Activated CD4-positive, alpha-beta memory T cell treated with anti-CD3 and anti-CD28 coated beads for 36 hours (primary cell): Measurements from ENCODE around the gene MIPEP. TPM values are rescaled to one million over a fixed set of nuclear protein-coding genes. Genes with fewer than 3 reads are reported as not detected.

Experiments
- CTCF ChIA-PET: fragments of 350-600 bp; sonication (Branson Sonifier 250); formaldehyde crosslinking; loops from one replicate; lab custom pipeline; 2021; ENCODE audit warnings: antibody characterized with exemption, inconsistent platforms; lab: Charles Lee
- POLR2A ChIA-PET: fragments of 350-600 bp; sonication (Branson Sonifier 250); formaldehyde crosslinking; loops from one replicate; lab custom pipeline; 2021; ENCODE audit warnings: antibody characterized with exemption; lab: Charles Lee
- DNase-seq: peaks from one replicate; pipeline ENCODE4 v3.0.0-alpha.2; 2020
- H3K27ac Mint-ChIP-seq: one replicate; pipeline ENCODE4 v1.8.0; 2021; ENCODE audit warnings: mixed read lengths
- H3K27me3 Mint-ChIP-seq: one replicate; pipeline ENCODE4 v1.8.0; 2021; ENCODE audit warnings: mixed read lengths
- H3K36me3 Mint-ChIP-seq: one replicate; pipeline ENCODE4 v1.8.0; 2021; ENCODE audit warnings: mixed read lengths
- H3K4me1 Mint-ChIP-seq: one replicate; pipeline ENCODE4 v1.8.0; 2021; ENCODE audit warnings: low read depth, mixed read lengths
- H3K4me3 Mint-ChIP-seq: one replicate; pipeline ENCODE4 v1.8.0; 2021; ENCODE audit warnings: mild to moderate bottlenecking, mixed read lengths
- H3K9me3 Mint-ChIP-seq: one replicate; pipeline ENCODE4 v1.8.0; 2021; ENCODE audit warnings: mixed read lengths
- intact Hi-C: fragments of 100-400 bp; cut with micrococcal nuclease; formaldehyde crosslinking; loops from one replicate; pipeline ENCODE4 v1.15.1; 2023
- total RNA-seq, 2 experiments: library from RNA; stranded (reverse); gene quantifications; one replicate each; pipeline ENCODE4 v1.2.3, GENCODE V29; 2021

Gene MIPEP
- total RNA-seq, 2 experiments from 2014 or later: 16.6 to 16.7 TPM

DNA sequence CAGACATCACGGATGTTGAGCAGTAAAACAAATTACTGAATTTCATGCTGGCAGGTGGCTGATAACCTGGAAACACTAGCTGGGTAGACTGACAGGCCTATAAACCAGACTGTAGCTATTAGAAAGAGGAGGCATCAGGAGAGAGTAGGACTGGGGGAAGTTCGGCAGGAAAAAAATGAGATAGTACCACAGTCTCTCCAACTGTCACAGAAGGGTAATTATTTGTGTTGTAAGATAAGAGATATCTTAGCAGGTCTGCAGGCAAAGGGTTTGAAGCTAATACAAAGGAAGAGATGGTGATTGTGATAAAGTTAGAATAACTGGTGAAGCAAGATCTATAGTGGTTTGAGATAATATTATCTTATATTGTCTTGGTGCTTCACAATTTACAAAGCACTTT lies 41.7 kb downstream of the MIPEP start:
- Mint-ChIP-seq H3K9me3 (no peaks in the 10 kb centered on the region), H3K36me3 (peaks cover 2% of the 10 kb centered on the region), H3K4me3 (no peak overlapping the region), H3K27ac (no peak overlapping the region), H3K27me3 (no peaks in the 10 kb centered on the region), H3K4me1 (peaks cover 4% of the 10 kb centered on the region)
- intact Hi-C loops: no loop called here
- CTCF ChIA-PET: interaction anchor here (0.9 kb wide), 1 partner anchor 25 kb away, joined by 3 read pairs; no protein-coding TSS in a partner anchor
- DNase-seq: no peak
- POLR2A ChIA-PET: interaction anchor here (0.6 kb wide), 1 partner anchor 37 kb away, joined by 3 read pairs; no protein-coding TSS in a partner anchor

- Mint-ChIP-seq H3K4me3 (no peak overlapping the region), H3K4me1 (peaks cover 4% of the 10 kb centered on the region), H3K36me3 (peaks cover 5% of the 10 kb centered on the region), H3K27ac (no peak overlapping the region), H3K27me3 (no peaks in the 10 kb centered on the region), H3K9me3 (no peaks in the 10 kb centered on the region)
- intact Hi-C loops: no loop called here
- CTCF ChIA-PET: no interaction called here
- POLR2A ChIA-PET: no interaction called here
- no peak for DNase-seq
Observed at GRCh38 chr13:23845105-23845725, 44.0 kb downstream of the MIPEP start.

- Mint-ChIP-seq H3K27ac (no peak overlapping the region), H3K36me3 (peaks cover 5% of the 10 kb centered on the region), H3K4me3 (no peak overlapping the region), H3K9me3 (no peaks in the 10 kb centered on the region), H3K4me1 (peaks cover 4% of the 10 kb centered on the region), H3K27me3 (no peaks in the 10 kb centered on the region)
- intact Hi-C loops: no loop called here
- ChIA-PET CTCF (interaction anchor here (0.7 kb wide), 1 partner anchor 371 kb away, joined by 3 read pairs; no protein-coding TSS in a partner anchor), POLR2A (no interaction called here)
- no peak for DNase-seq
Observed at GRCh38 chr13:23844132-23844531, 45.1 kb downstream of the MIPEP start.

DNA sequence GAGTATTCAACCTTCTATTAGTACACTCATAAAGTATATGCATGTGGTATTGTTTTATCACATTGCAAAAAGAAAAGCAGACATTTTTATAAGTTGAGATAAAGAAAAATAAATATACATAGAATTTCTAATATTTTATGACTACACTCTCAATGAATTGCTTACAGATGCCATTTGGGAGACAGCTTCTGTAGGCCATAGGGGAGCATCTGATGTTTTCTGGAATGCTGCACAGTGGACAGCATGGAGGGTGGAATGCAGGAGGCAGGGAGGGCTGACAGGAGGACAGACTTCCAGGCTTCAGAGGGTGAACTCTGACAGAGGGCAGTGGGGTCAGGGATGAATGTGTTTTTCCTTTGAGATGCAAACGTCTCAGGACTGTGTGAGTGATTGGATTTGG lies 45.8 kb downstream of the MIPEP start:
- intact Hi-C loops: no loop called here
- no peak overlapping the region for H3K4me3 Mint-ChIP-seq
- no peaks in the 10 kb centered on the region for H3K27me3 Mint-ChIP-seq
- H3K27ac Mint-ChIP-seq: no peak overlapping the region
- H3K9me3 Mint-ChIP-seq: no peaks in the 10 kb centered on the region
- ChIA-PET POLR2A (no interaction called here), CTCF (no interaction called here)
- peaks cover 5% of the 10 kb centered on the region for H3K36me3 Mint-ChIP-seq
- peaks cover 4% of the 10 kb centered on the region for H3K4me1 Mint-ChIP-seq
- no peak for DNase-seq

DNA sequence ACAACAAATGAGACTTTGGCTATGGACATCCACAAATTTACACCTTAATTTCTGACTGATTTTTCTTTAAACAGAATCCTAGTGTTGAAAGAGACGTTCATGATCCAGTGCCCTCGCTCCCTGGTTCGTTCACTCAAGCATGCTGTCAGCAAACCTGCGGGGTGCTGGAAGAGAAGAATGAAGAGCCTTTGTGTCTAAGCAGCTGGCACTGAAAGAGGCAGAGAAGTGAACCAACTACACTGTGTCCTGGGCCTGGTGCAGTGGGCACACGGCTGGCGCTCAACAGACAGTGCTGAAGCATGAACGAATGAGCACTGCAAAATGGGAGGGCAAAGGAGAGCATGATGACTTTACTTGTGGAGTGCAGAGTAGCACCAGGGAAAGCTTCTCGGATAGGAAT lies 46.8 kb downstream of the MIPEP start:
- Mint-ChIP-seq H3K4me1 (peaks cover 4% of the 10 kb centered on the region), H3K9me3 (no peaks in the 10 kb centered on the region), H3K27me3 (no peaks in the 10 kb centered on the region), H3K36me3 (peaks cover 7% of the 10 kb centered on the region), H3K4me3 (no peak overlapping the region), H3K27ac (no peak overlapping the region)
- intact Hi-C loops: no loop called here
- ChIA-PET POLR2A (no interaction called here), CTCF (no interaction called here)
- no peak for DNase-seq

GRCh38 chr13:23833733-23834611 lies 55.2 kb downstream of the MIPEP start:
- H3K9me3 Mint-ChIP-seq: no peaks in the 10 kb centered on the region
- H3K36me3 Mint-ChIP-seq: peaks cover 16% of the 10 kb centered on the region
- ChIA-PET POLR2A (no interaction called here), CTCF (no interaction called here)
- intact Hi-C loops: no loop called here
- no peak overlapping the region for H3K4me3 Mint-ChIP-seq
- no peak for DNase-seq
- H3K27me3 Mint-ChIP-seq: no peaks in the 10 kb centered on the region
- H3K4me1 Mint-ChIP-seq: no peaks in the 10 kb centered on the region
- no peak overlapping the region for H3K27ac Mint-ChIP-seq

DNA sequence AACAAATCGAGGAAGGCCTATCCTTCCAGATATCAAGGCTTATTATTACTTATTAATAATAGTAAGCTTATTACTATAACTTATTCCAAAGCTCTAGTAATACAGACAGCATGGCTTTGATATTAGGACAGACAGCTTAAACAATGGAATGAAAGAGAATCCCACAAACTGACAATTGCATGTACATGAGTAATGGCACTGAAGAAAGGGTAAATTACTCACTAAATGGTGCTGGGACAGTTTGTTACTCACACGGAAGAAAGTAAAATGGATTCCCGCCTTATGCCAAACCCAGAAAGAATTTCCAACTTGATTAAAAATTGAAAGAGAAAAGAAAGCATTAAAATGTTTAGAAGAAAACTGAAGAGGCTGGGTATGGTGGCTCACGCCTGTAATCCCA lies 60.3 kb downstream of the MIPEP start:
- CTCF ChIA-PET: interaction anchor here (0.7 kb wide), 1 partner anchor 250 kb away, joined by 3 read pairs; no protein-coding TSS in a partner anchor
- POLR2A ChIA-PET: no interaction called here
- Mint-ChIP-seq H3K36me3 (peaks cover 18% of the 10 kb centered on the region), H3K4me1 (no peaks in the 10 kb centered on the region), H3K9me3 (peaks cover 5% of the 10 kb centered on the region), H3K27ac (no peak overlapping the region), H3K4me3 (no peak overlapping the region), H3K27me3 (no peaks in the 10 kb centered on the region)
- intact Hi-C loops: no loop called here
- no peak for DNase-seq

GRCh38 chr13:23828086-23828485 lies 61.1 kb downstream of the MIPEP start:
- POLR2A ChIA-PET: no interaction called here
- Mint-ChIP-seq H3K36me3 (peaks cover 18% of the 10 kb centered on the region), H3K27ac (no peak overlapping the region), H3K27me3 (no peaks in the 10 kb centered on the region), H3K4me1 (no peaks in the 10 kb centered on the region), H3K4me3 (no peak overlapping the region), H3K9me3 (peaks cover 5% of the 10 kb centered on the region)
- DNase-seq: no peak
- intact Hi-C loops: no loop called here
- CTCF ChIA-PET: interaction anchor here (0.7 kb wide), 1 partner anchor 249 kb away, joined by 3 read pairs; no protein-coding TSS in a partner anchor

DNA sequence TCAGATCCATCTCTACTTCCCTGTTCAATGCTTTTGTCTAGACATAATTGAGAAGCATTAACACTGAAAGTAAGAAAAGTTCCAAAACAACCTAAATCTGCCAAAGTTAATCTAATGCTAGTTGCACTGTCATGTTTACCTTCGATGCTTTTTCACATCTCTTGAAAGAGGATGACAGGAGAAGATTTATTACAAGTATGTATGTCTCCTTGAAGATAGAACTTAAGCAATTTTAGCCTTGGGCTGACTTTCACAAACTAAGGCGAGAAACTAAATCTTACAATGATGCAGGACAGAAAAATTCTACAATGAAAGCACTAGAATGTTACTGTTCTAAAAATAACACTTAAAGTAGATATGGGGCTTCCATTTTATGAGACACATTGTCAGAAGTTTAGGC lies 64.0 kb downstream of the MIPEP start:
- Mint-ChIP-seq H3K27me3 (no peaks in the 10 kb centered on the region), H3K4me1 (no peaks in the 10 kb centered on the region), H3K4me3 (no peak overlapping the region), H3K9me3 (peaks cover 5% of the 10 kb centered on the region), H3K36me3 (peaks cover 25% of the 10 kb centered on the region), H3K27ac (no peak overlapping the region)
- ChIA-PET POLR2A (no interaction called here), CTCF (no interaction called here)
- intact Hi-C loops: no loop called here
- DNase-seq: no peak

DNA sequence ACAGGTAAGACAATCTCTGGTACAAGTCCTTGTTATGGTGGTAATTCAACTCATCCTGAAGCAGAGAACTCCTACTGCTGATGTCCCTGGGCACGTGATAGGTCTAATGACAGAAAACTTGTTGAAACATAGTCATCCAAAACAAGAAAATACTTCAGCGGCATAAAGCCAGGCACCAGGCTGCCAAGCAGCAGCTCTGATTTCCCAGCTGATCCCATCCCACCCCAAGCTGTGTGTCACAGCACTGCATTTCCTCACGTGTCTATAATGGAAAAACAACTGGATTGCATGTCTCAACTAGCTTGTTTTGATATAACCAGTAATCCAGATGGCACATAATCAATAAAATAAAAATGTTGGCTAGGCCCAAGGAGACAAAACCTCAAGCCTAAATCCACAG lies 64.8 kb downstream of the MIPEP start:
- H3K27me3 Mint-ChIP-seq: no peaks in the 10 kb centered on the region
- intact Hi-C loops: no loop called here
- no peak overlapping the region for H3K4me3 Mint-ChIP-seq
- CTCF ChIA-PET: no interaction called here
- H3K9me3 Mint-ChIP-seq: peaks cover 5% of the 10 kb centered on the region
- DNase-seq: no peak
- no peaks in the 10 kb centered on the region for H3K4me1 Mint-ChIP-seq
- peaks cover 27% of the 10 kb centered on the region for H3K36me3 Mint-ChIP-seq
- H3K27ac Mint-ChIP-seq: no peak overlapping the region
- POLR2A ChIA-PET: no interaction called here

GRCh38 chr13:23822252-23822824 lies 66.9 kb downstream of the MIPEP start:
- H3K4me1 Mint-ChIP-seq: peaks cover 2% of the 10 kb centered on the region
- H3K27me3 Mint-ChIP-seq: no peaks in the 10 kb centered on the region

GRCh38 chr13:23820530-23820929 lies 68.7 kb downstream of the MIPEP start:
- Mint-ChIP-seq H3K4me1 (peaks cover 2% of the 10 kb centered on the region), H3K9me3 (peaks cover 5% of the 10 kb centered on the region), H3K27ac (no peak overlapping the region), H3K4me3 (no peak overlapping the region), H3K36me3 (peaks cover 20% of the 10 kb centered on the region), H3K27me3 (no peaks in the 10 kb centered on the region)
- intact Hi-C loops: no loop called here
- ChIA-PET POLR2A (no interaction called here), CTCF (interaction anchor here (0.6 kb wide), 1 partner anchor 879 kb away, joined by 3 read pairs; no protein-coding TSS in a partner anchor)
- no peak for DNase-seq

More at GRCh38 chr13:23822252-23822824, 66.9 kb downstream of the MIPEP start:
- Mint-ChIP-seq H3K27ac (no peak overlapping the region), H3K9me3 (peaks cover 5% of the 10 kb centered on the region), H3K36me3 (peaks cover 25% of the 10 kb centered on the region), H3K4me3 (no peak overlapping the region)
- CTCF ChIA-PET: no interaction called here
- POLR2A ChIA-PET: no interaction called here
- no peak for DNase-seq
- intact Hi-C loops: no loop called here
